Measurements from ENCODE around the gene PDLIM1.

Gene PDLIM1, protein sequence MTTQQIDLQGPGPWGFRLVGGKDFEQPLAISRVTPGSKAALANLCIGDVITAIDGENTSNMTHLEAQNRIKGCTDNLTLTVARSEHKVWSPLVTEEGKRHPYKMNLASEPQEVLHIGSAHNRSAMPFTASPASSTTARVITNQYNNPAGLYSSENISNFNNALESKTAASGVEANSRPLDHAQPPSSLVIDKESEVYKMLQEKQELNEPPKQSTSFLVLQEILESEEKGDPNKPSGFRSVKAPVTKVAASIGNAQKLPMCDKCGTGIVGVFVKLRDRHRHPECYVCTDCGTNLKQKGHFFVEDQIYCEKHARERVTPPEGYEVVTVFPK

DNA sequence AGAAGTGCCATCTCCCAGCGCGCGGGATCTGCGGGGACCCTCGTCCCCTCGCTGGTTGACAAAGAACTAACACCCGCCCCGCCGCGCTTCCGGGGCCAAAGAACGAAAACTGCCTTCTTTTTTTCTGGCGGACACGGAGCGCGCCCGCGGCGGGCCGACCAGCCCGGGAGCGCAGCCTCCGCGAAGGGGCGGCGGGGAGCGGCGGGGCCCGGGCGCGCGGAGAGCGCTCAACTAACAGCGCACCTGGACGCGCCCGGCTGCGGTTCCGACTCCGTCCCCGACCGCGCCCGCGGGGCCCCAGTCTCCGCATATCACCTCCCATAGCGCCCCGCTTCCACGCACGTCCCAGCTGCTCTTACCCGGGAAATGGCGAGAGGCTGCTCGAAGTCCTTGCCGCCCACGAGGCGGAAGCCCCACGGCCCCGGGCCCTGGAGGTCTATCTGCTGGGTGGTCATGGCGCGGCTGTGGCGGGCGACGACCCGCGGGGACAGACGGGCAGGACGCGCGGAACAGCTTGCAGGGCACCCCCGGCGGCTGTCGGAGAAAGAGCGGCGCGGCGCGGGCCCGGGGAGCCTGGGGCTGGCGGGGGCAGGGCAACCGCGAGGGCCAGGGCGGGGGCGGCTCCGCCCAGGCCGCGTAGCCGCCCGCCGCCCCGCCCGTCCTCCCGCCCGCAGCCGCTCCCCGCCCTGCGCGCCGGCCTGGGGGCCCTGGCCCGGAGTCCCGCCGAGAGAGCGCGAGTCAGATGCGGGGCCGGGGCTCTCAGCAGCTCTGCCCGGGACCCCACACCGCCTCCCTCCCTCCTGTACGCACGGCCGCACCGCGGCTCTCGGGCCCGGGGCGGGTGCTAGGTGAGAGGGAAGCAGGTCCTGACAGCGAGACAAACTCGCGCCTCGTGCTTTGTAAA is at the start of gene PDLIM1:
Gene PDLIM1, minus strand, starts transcription at position 543 of the 904 bp plus-strand sequence. Its CDS starts 88 bp downstream, at position 455.
- H3K4me3 ChIP-seq (ENCODE audit: insufficient read length, low read depth): peak within 1 kb of the TSS; percentile 87
- peaks cover 4% of the 10 kb centered on the region for H3K4me1 ChIP-seq (ENCODE audit: insufficient read depth, insufficient read length)

DNA sequence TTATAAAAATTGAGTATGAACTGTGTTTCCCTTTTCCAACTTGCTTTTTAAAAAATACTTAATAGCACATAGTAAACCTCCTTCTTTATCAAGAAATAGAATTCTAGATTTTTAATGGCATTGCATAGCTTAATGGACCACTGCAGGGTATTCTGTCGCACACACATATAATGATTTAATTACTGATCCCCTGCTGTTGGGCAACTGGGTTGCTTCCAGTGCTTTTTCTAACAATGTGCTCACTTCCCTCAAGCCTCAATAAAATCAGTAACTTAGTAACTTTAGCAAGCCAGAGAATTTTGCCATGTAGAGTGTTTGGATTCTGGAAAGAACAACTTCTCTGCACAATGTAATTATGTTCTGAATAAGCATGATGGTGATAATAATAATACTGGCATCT is 49.1 kb upstream of the PDLIM1 start:
- no peaks in the 10 kb centered on the region for H3K27me3 ChIP-seq (ENCODE audit: insufficient read depth, insufficient read length)
- no peaks in the 10 kb centered on the region for H3K36me3 ChIP-seq (ENCODE audit: insufficient read depth, insufficient read length, low read length)
- H3K9me3 ChIP-seq (ENCODE audit: insufficient read depth, low read length): no peaks in the 10 kb centered on the region
- DNase-seq (ENCODE audit: low read depth, low spot score): no peak
- no peak overlapping the region for H3K4me3 ChIP-seq (ENCODE audit: insufficient read length, low read depth)
- H3K9ac ChIP-seq (ENCODE audit: insufficient read length, low read depth): no peak overlapping the region
- TF ChIP-seq ZNF274 (IDR thresholded peaks at IDR 0.05; ENCODE audit: low read depth, low read length): no peak
- no peak for TF ChIP-seq YY1 (IDR thresholded peaks at IDR 0.05; ENCODE audit: insufficient read depth, insufficient read length)
- H3K4me1 ChIP-seq (ENCODE audit: insufficient read depth, insufficient read length): no peaks in the 10 kb centered on the region

More for the DNA sequence above, at the start of gene PDLIM1:
- TF ChIP-seq YY1 (IDR thresholded peaks at IDR 0.05; ENCODE audit: insufficient read depth, insufficient read length) (no peak), SUZ12 (IDR thresholded peaks at IDR 0.05; ENCODE audit: extremely low read depth, insufficient read depth, insufficient read length) (no peak), ZNF274 (IDR thresholded peaks at IDR 0.05; ENCODE audit: low read depth, low read length) (no peak)
- Histone ChIP-seq H3K9ac (ENCODE audit: insufficient read length, low read depth) (peak within 1 kb of the TSS; percentile 88), H3K27me3 (ENCODE audit: insufficient read depth, insufficient read length) (no peaks in the 10 kb centered on the region), H3K36me3 (ENCODE audit: insufficient read depth, insufficient read length, low read length) (peaks cover 26% of the 10 kb centered on the region), H3K9me3 (ENCODE audit: insufficient read depth, low read length) (no peaks in the 10 kb centered on the region)
- DNase-seq (ENCODE audit: low read depth, low spot score): no peak

DNA sequence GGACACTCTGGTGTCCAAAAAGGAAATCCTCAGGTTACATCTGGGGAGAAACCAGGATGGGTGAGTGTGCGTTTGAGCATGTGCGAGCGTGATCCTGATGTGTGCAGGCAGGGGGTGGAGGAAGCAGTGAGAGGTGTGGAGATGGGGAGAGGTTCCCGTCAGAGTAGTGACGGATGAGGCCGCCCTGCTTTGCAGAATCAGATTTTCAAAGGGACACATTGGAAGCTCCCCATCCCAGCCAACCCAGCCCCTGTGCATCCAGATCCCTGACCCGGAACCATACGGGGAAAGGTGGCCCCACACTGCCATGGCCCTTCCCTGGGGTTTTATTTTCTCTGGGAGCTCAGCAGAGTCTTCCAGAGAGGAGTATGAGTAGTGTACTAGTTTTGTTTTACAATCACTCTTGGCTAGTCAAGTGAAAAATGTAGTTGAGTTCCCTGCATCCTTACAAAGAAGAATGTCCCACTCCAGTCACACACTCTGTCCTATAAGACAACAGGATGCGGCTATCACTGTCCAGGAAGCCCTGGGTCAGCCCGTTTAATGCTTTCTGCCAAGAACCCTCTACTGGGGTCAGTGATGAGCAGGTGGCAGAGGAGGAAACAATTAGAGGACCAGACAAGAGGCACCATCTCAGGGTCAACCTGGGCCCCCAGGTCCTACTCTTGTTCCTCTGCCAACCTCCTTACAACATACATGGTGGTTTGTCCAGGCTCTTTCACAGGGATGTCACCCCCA is 46.8 kb upstream of the PDLIM1 start:
- Histone ChIP-seq H3K9me3 (ENCODE audit: insufficient read depth, low read length) (no peaks in the 10 kb centered on the region), H3K9ac (ENCODE audit: insufficient read length, low read depth) (no peak overlapping the region)
- no peak for DNase-seq (ENCODE audit: low read depth, low spot score)

DNA sequence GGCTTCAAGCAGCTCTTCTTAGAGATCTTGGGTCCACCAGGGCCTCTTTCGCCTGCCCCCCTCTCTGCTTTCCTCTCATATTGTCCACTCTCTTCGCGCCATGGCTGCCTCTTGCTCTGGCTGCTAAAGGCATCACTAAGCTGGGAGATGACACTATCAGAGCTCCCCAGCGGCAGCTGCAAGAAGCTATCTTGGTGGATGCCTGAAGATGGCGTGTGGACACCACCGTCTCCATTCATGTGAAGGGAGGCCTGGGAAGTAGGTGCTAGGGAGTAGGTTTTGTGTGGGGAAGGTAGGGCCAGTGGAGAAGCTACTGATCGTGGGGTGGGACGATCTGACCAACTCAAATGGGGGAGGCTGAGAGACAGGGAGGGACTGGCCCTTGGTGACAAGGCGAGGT is 45.9 kb upstream of the PDLIM1 start:
- Histone ChIP-seq H3K36me3 (ENCODE audit: insufficient read depth, insufficient read length, low read length) (peaks cover 2% of the 10 kb centered on the region), H3K27me3 (ENCODE audit: insufficient read depth, insufficient read length) (no peaks in the 10 kb centered on the region), H3K9me3 (ENCODE audit: insufficient read depth, low read length) (no peaks in the 10 kb centered on the region), H3K4me1 (ENCODE audit: insufficient read depth, insufficient read length) (no peaks in the 10 kb centered on the region), H3K4me3 (ENCODE audit: insufficient read length, low read depth) (no peak overlapping the region), H3K9ac (ENCODE audit: insufficient read length, low read depth) (no peak overlapping the region)
- no peak for TF ChIP-seq YY1 (IDR thresholded peaks at IDR 0.05; ENCODE audit: insufficient read depth, insufficient read length)
- TF ChIP-seq ZNF274 (IDR thresholded peaks at IDR 0.05; ENCODE audit: low read depth, low read length): no peak
- TF ChIP-seq SUZ12 (IDR thresholded peaks at IDR 0.05; ENCODE audit: extremely low read depth, insufficient read depth, insufficient read length): no peak
- no peak for DNase-seq (ENCODE audit: low read depth, low spot score)

More for the DNA sequence above, 46.8 kb upstream of the PDLIM1 start:
- Histone ChIP-seq H3K27me3 (ENCODE audit: insufficient read depth, insufficient read length) (no peaks in the 10 kb centered on the region), H3K4me1 (ENCODE audit: insufficient read depth, insufficient read length) (no peaks in the 10 kb centered on the region), H3K36me3 (ENCODE audit: insufficient read depth, insufficient read length, low read length) (peaks cover 1% of the 10 kb centered on the region), H3K4me3 (ENCODE audit: insufficient read length, low read depth) (no peak overlapping the region)
- TF ChIP-seq SUZ12 (IDR thresholded peaks at IDR 0.05; ENCODE audit: extremely low read depth, insufficient read depth, insufficient read length) (no peak), YY1 (IDR thresholded peaks at IDR 0.05; ENCODE audit: insufficient read depth, insufficient read length) (no peak), ZNF274 (IDR thresholded peaks at IDR 0.05; ENCODE audit: low read depth, low read length) (no peak)

DNA sequence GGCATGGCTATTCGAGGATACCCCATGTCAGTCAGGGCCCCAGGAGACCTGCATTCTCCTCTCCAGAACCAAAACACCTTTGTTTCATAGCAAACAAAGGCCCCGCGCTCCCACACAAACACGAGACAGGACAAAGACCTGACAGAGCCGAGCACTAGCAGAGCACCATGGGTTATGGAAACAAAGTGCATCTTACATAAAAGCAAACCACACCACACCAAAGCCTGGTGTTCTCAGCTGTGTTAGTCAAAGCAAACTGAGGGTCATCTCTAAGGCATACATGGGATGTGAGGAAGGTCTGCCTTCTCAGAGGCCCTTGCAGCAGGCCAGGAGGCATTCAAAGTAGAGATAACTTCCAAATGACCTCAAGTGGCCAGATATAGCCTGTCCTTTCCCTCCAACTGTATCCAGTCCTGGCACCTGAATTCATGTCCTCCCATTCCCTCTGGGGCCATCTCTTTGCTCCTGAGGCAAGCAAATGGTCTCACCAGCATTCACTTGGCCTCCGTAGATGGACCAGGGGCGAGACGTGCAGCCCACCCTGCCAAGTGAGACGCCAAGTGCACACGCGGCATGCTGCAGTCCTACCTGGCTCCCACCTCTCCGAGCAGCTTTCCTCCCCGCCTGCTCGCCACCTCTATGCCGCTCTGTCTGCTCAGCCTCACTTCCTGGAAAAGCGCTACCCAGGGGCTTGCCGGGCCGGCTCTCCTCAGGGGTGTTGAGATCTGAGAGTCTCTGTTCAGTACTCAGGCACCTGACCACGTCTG is 45.3 kb upstream of the PDLIM1 start:
- no peaks in the 10 kb centered on the region for H3K9me3 ChIP-seq (ENCODE audit: insufficient read depth, low read length)
- peaks cover 2% of the 10 kb centered on the region for H3K36me3 ChIP-seq (ENCODE audit: insufficient read depth, insufficient read length, low read length)
- no peak for DNase-seq (ENCODE audit: low read depth, low spot score)
- TF ChIP-seq YY1 (IDR thresholded peaks at IDR 0.05; ENCODE audit: insufficient read depth, insufficient read length) (no peak), ZNF274 (IDR thresholded peaks at IDR 0.05; ENCODE audit: low read depth, low read length) (no peak), SUZ12 (IDR thresholded peaks at IDR 0.05; ENCODE audit: extremely low read depth, insufficient read depth, insufficient read length) (no peak)
- no peak overlapping the region for H3K9ac ChIP-seq (ENCODE audit: insufficient read length, low read depth)
- H3K27me3 ChIP-seq (ENCODE audit: insufficient read depth, insufficient read length): no peaks in the 10 kb centered on the region
- no peaks in the 10 kb centered on the region for H3K4me1 ChIP-seq (ENCODE audit: insufficient read depth, insufficient read length)
- no peak overlapping the region for H3K4me3 ChIP-seq (ENCODE audit: insufficient read length, low read depth)

DNA sequence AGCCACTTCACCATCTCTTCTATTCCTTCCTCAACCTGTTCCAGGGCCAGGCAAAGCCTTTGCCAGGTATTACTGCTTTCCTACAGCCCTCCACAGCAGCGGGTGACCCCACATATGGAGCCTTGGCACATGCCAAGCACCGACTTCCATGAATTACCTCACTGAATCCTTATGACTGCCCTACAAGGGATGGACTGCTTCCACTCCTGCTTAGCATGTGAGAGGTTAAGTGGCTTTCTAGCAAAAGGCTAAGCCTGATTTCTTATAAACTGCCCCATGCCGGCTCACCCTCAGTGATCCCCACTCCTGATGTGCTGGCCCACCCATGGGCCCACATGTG is 44.0 kb upstream of the PDLIM1 start:
- H3K9ac ChIP-seq (ENCODE audit: insufficient read length, low read depth): no peak overlapping the region
- TF ChIP-seq YY1 (IDR thresholded peaks at IDR 0.05; ENCODE audit: insufficient read depth, insufficient read length) (no peak), SUZ12 (IDR thresholded peaks at IDR 0.05; ENCODE audit: extremely low read depth, insufficient read depth, insufficient read length) (no peak), ZNF274 (IDR thresholded peaks at IDR 0.05; ENCODE audit: low read depth, low read length) (no peak)
- no peaks in the 10 kb centered on the region for H3K9me3 ChIP-seq (ENCODE audit: insufficient read depth, low read length)
- no peak for DNase-seq (ENCODE audit: low read depth, low spot score)
- H3K27me3 ChIP-seq (ENCODE audit: insufficient read depth, insufficient read length): no peaks in the 10 kb centered on the region
- H3K4me1 ChIP-seq (ENCODE audit: insufficient read depth, insufficient read length): no peaks in the 10 kb centered on the region
- H3K4me3 ChIP-seq (ENCODE audit: insufficient read length, low read depth): no peak overlapping the region
- H3K36me3 ChIP-seq (ENCODE audit: insufficient read depth, insufficient read length, low read length): peaks cover 2% of the 10 kb centered on the region

All from NT2/D1 (cell line).